ENCODE data around the gene CPLX1. TPM values are rescaled to one million over a fixed set of nuclear protein-coding genes. Genes with fewer than 3 reads are reported as not detected.

Gene CPLX1
- total RNA-seq, 1 donor from 2014 or later, result not detected

- no peak overlapping the region for H3K27ac Mint-ChIP-seq (ENCODE audit: unreplicated experiment)
- H3K4me1 Mint-ChIP-seq (ENCODE audit: low read depth), result no peaks in the 10 kb centered on the region
- peak; percentile 57 for DNase-seq (ENCODE audit: low spot score)
- no peak overlapping the region for H3K4me3 Mint-ChIP-seq (ENCODE audit: unreplicated experiment)
- no peaks in the 10 kb centered on the region for H3K9me3 Mint-ChIP-seq (ENCODE audit: low read depth)
- peaks cover 24% of the 10 kb centered on the region for H3K27me3 Mint-ChIP-seq (ENCODE audit: low read depth)
- no peaks in the 10 kb centered on the region for H3K36me3 Mint-ChIP-seq (ENCODE audit: low read depth)
- TF ChIP-seq CTCF (IDR thresholded peaks at IDR 0.05), result no peak
Measured at GRCh38 chr4:795726-796119, 30.2 kb downstream of the CPLX1 start.

GRCh38 chr4:794900-795725, 30.8 kb downstream of the CPLX1 start:
- peak overlapping the region; percentile 22 for H3K4me3 Mint-ChIP-seq (ENCODE audit: unreplicated experiment)
- no peak overlapping the region for H3K27ac Mint-ChIP-seq (ENCODE audit: unreplicated experiment)
- no peaks in the 10 kb centered on the region for H3K9me3 Mint-ChIP-seq (ENCODE audit: low read depth)
- no peak for TF ChIP-seq CTCF (IDR thresholded peaks at IDR 0.05)
- H3K4me1 Mint-ChIP-seq (ENCODE audit: low read depth), result no peaks in the 10 kb centered on the region
- DNase-seq (ENCODE audit: low spot score), result peak; percentile 85
- no peaks in the 10 kb centered on the region for H3K36me3 Mint-ChIP-seq (ENCODE audit: low read depth)
- H3K27me3 Mint-ChIP-seq (ENCODE audit: low read depth), result peaks cover 26% of the 10 kb centered on the region

GRCh38 chr4:793941-794621, 31.8 kb downstream of the CPLX1 start:
- H3K36me3 Mint-ChIP-seq (ENCODE audit: low read depth), result no peaks in the 10 kb centered on the region
- H3K9me3 Mint-ChIP-seq (ENCODE audit: low read depth), result no peaks in the 10 kb centered on the region
- no peak overlapping the region for H3K4me3 Mint-ChIP-seq (ENCODE audit: unreplicated experiment)
- H3K27me3 Mint-ChIP-seq (ENCODE audit: low read depth), result peaks cover 26% of the 10 kb centered on the region
- H3K4me1 Mint-ChIP-seq (ENCODE audit: low read depth), result no peaks in the 10 kb centered on the region
- DNase-seq (ENCODE audit: low spot score), result peak; percentile 67
- TF ChIP-seq CTCF (IDR thresholded peaks at IDR 0.05), result no peak
- H3K27ac Mint-ChIP-seq (ENCODE audit: unreplicated experiment), result no peak overlapping the region

- Mint-ChIP-seq H3K9me3 (ENCODE audit: low read depth) (no peaks in the 10 kb centered on the region), H3K36me3 (ENCODE audit: low read depth) (no peaks in the 10 kb centered on the region), H3K27ac (ENCODE audit: unreplicated experiment) (no peak overlapping the region), H3K4me1 (ENCODE audit: low read depth) (no peaks in the 10 kb centered on the region), H3K4me3 (ENCODE audit: unreplicated experiment) (no peak overlapping the region), H3K27me3 (ENCODE audit: low read depth) (peaks cover 26% of the 10 kb centered on the region)
- peak; percentile 87 for DNase-seq (ENCODE audit: low spot score)
- TF ChIP-seq CTCF (IDR thresholded peaks at IDR 0.05), result no peak
Measured at GRCh38 chr4:793093-793861, 32.7 kb downstream of the CPLX1 start.

- no peak overlapping the region for H3K4me3 Mint-ChIP-seq (ENCODE audit: unreplicated experiment)
Measured at GRCh38 chr4:792626-793092, 33.3 kb downstream of the CPLX1 start.

More at GRCh38 chr4:792626-793092, 33.3 kb downstream of the CPLX1 start:
- H3K36me3 Mint-ChIP-seq (ENCODE audit: low read depth), result no peaks in the 10 kb centered on the region
- no peaks in the 10 kb centered on the region for H3K9me3 Mint-ChIP-seq (ENCODE audit: low read depth)
- H3K27me3 Mint-ChIP-seq (ENCODE audit: low read depth), result peaks cover 26% of the 10 kb centered on the region
- no peak for DNase-seq (ENCODE audit: low spot score)
- no peak overlapping the region for H3K27ac Mint-ChIP-seq (ENCODE audit: unreplicated experiment)
- H3K4me1 Mint-ChIP-seq (ENCODE audit: low read depth), result no peaks in the 10 kb centered on the region
- TF ChIP-seq CTCF (IDR thresholded peaks at IDR 0.05), result no peak

Data from chondrocyte (in vitro differentiated cells).